Astrocyte (in vitro differentiated cells and primary cell): ENCODE measurements around the gene LRMDA. TPM values are rescaled to one million over a fixed set of nuclear protein-coding genes. Genes with fewer than 3 reads are reported as not detected.

Experiments
- DNase-seq: peaks from one replicate; pipeline ENCODE4 v3.0.0-alpha.2; 2010; ENCODE audit warnings: low read depth
- FAIRE-seq: peaks from 2 replicates; lab custom pipeline; 2011; peaks lifted over from hg19 to GRCh38; lab: Jason Lieb, UNC
- H2AFZ ChIP-seq: 2 replicates; pipeline ENCODE4 v1.6.0; 2012; ENCODE audit warnings: low read depth, low read length, inconsistent platforms
- H3K27ac ChIP-seq: 2 replicates; pipeline ENCODE4 v1.5.1; 2011; ENCODE audit warnings: low read depth, low read length, inconsistent platforms
- H3K27me3 ChIP-seq: 2 replicates; pipeline ENCODE4 v1.6.0; 2011; ENCODE audit warnings: low read length, inconsistent platforms; ENCODE audit not compliant: insufficient read depth
- H3K36me3 ChIP-seq: 2 replicates; pipeline ENCODE4 v1.5.1; 2011; ENCODE audit warnings: low read length, inconsistent platforms; ENCODE audit not compliant: insufficient read depth
- H3K4me1 ChIP-seq: 2 replicates; pipeline ENCODE4 v1.5.1; 2011; ENCODE audit warnings: low read length, inconsistent platforms; ENCODE audit not compliant: insufficient read depth
- H3K4me2 ChIP-seq: 2 replicates; pipeline ENCODE4 v1.6.0; 2012; ENCODE audit warnings: low read length, inconsistent platforms
- H3K4me3 ChIP-seq: 2 replicates; pipeline ENCODE4 v1.5.1; 2011; ENCODE audit warnings: low read depth, mild to moderate bottlenecking, low read length, inconsistent platforms; ENCODE audit not compliant: insufficient read depth
- H3K79me2 ChIP-seq: 2 replicates; pipeline ENCODE4 v1.6.0; 2012; ENCODE audit warnings: mild to moderate bottlenecking, low read length, inconsistent platforms; ENCODE audit not compliant: insufficient read depth
- H3K9ac ChIP-seq: 2 replicates; pipeline ENCODE4 v1.6.0; 2012; ENCODE audit warnings: mild to moderate bottlenecking, low read length, inconsistent platforms
- H3K9me3 ChIP-seq: 2 replicates; pipeline ENCODE4 v1.5.1; 2012; ENCODE audit warnings: low read depth, mild to moderate bottlenecking, low read length, inconsistent platforms; ENCODE audit not compliant: insufficient read depth
- H4K20me1 ChIP-seq: 2 replicates; pipeline ENCODE4 v1.6.0; 2012; ENCODE audit warnings: low read length, inconsistent platforms; ENCODE audit not compliant: insufficient read depth
- H3K27ac Mint-ChIP-seq: one replicate; pipeline ENCODE4 v1.8.0; 2021; ENCODE audit warnings: mild to moderate bottlenecking, mixed read lengths; ENCODE audit not compliant: unreplicated experiment
- H3K27me3 Mint-ChIP-seq: one replicate; pipeline ENCODE4 v1.8.0; 2021; ENCODE audit warnings: low read depth, mixed read lengths; ENCODE audit not compliant: unreplicated experiment
- H3K36me3 Mint-ChIP-seq: one replicate; pipeline ENCODE4 v1.8.0; 2021; ENCODE audit warnings: low read depth, mixed read lengths; ENCODE audit not compliant: unreplicated experiment
- H3K4me1 Mint-ChIP-seq: one replicate; pipeline ENCODE4 v1.8.0; 2021; ENCODE audit warnings: low read depth, mixed read lengths; ENCODE audit not compliant: unreplicated experiment
- H3K4me3 Mint-ChIP-seq: one replicate; pipeline ENCODE4 v1.8.0; 2021; ENCODE audit warnings: mild to moderate bottlenecking, moderate library complexity, mixed read lengths; ENCODE audit not compliant: unreplicated experiment
- H3K9me3 Mint-ChIP-seq: one replicate; pipeline ENCODE4 v1.8.0; 2021; ENCODE audit warnings: mild to moderate bottlenecking, mixed read lengths; ENCODE audit not compliant: unreplicated experiment
- CTCF ChIP-seq: IDR thresholded peaks from 2 replicates; pipeline ENCODE4 v1.5.1; 2011; ENCODE audit warnings: low read depth, mild to moderate bottlenecking, inconsistent platforms, low read length, moderate library complexity; ENCODE audit not compliant: insufficient read depth
- EZH2 ChIP-seq: IDR thresholded peaks from 2 replicates; pipeline ENCODE4 v1.6.1; 2012; ENCODE audit warnings: mild to moderate bottlenecking, low read length, inconsistent platforms; ENCODE audit not compliant: insufficient read depth
- total RNA-seq: library from RNA; stranded (reverse); gene quantifications from 2 replicates; pipeline ENCODE4 v1.2.1, GENCODE V29; 2021

LRMDA gene
- total RNA-seq, 1 donor from 2014 or later: 2.7 TPM

- Mint-ChIP-seq H3K27ac (no peak overlapping the region), H3K4me1 (peaks cover 5% of the 10 kb centered on the region), H3K4me3 (peak overlapping the region; percentile 68), H3K27me3 (peaks cover 40% of the 10 kb centered on the region), H3K9me3 (peaks cover 7% of the 10 kb centered on the region), H3K36me3 (peaks cover 4% of the 10 kb centered on the region)
- peaks cover 11% of the 10 kb centered on the region for H3K79me2 ChIP-seq
- no peak overlapping the region for H3K27ac ChIP-seq
- H4K20me1 ChIP-seq: peaks cover 10% of the 10 kb centered on the region
- peak overlapping the region; percentile 89 for H3K4me3 ChIP-seq
- no peak for FAIRE-seq
- TF ChIP-seq EZH2 (peak; percentile 30), CTCF (no peak)
- H3K36me3 ChIP-seq: no peaks in the 10 kb centered on the region
- peaks cover 28% of the 10 kb centered on the region for H3K4me1 ChIP-seq
- DNase-seq: peak; percentile 55
- H3K27me3 ChIP-seq: peaks cover 48% of the 10 kb centered on the region
- no peaks in the 10 kb centered on the region for H3K9me3 ChIP-seq
- H2AFZ ChIP-seq: peak overlapping the region; percentile 65
- peak overlapping the region; percentile 100 for H3K4me2 ChIP-seq
- H3K9ac ChIP-seq: no peak overlapping the region
Measured at GRCh38 chr10:75404815-75405597, 26.4 kb upstream of the LRMDA start.

- Mint-ChIP-seq H3K27me3 (peaks cover 48% of the 10 kb centered on the region), H3K27ac (peak overlapping the region; percentile 45), H3K36me3 (peaks cover 4% of the 10 kb centered on the region), H3K4me1 (peaks cover 5% of the 10 kb centered on the region), H3K9me3 (peaks cover 13% of the 10 kb centered on the region), H3K4me3 (peak overlapping the region; percentile 62)
- DNase-seq: no peak
- H4K20me1 ChIP-seq: peaks cover 2% of the 10 kb centered on the region
- TF ChIP-seq EZH2 (peak; percentile 25), CTCF (no peak)
- peak overlapping the region; percentile 18 for H2AFZ ChIP-seq
- no peak overlapping the region for H3K9ac ChIP-seq
- no peak overlapping the region for H3K4me3 ChIP-seq
- no peak overlapping the region for H3K27ac ChIP-seq
- no peaks in the 10 kb centered on the region for H3K36me3 ChIP-seq
- peak overlapping the region; percentile 100 for H3K4me2 ChIP-seq
- peaks cover 28% of the 10 kb centered on the region for H3K4me1 ChIP-seq
- FAIRE-seq: no peak
- H3K79me2 ChIP-seq: peaks cover 3% of the 10 kb centered on the region
- no peaks in the 10 kb centered on the region for H3K9me3 ChIP-seq
- H3K27me3 ChIP-seq: peaks cover 56% of the 10 kb centered on the region
Measured at GRCh38 chr10:75405598-75406461, 25.6 kb upstream of the LRMDA start.
